B cell (primary cell): ENCODE results near the gene SERTAD2. TPM values are rescaled to one million over a fixed set of nuclear protein-coding genes. Genes with fewer than 3 reads are reported as not detected.

Experiments
- ATAC-seq: fragments of 200-7000 bp; cut with Tn5 transposase; one replicate; pipeline ENCODE4 v1.10.0; 2021; ENCODE audit warnings: low read depth, mild to moderate bottlenecking, moderate number of reproducible peaks, moderate library complexity
- CTCF ChIA-PET: fragments of 350-600 bp; sonication (Branson Sonifier 250); formaldehyde crosslinking; loops from one replicate; lab custom pipeline; 2021; ENCODE audit warnings: antibody characterized with exemption, inconsistent platforms; lab: Charles Lee
- POLR2A ChIA-PET: fragments of 350-600 bp; sonication (Branson Sonifier 250); formaldehyde crosslinking; loops from one replicate; lab custom pipeline; 2021; ENCODE audit warnings: antibody characterized with exemption; lab: Charles Lee
- DNase-seq: peaks from one replicate; pipeline ENCODE4 v3.0.0; 2013
- H2AFZ ChIP-seq: 2 replicates; pipeline ENCODE4 v1.6.1; 2012; ENCODE audit warnings: mild to moderate bottlenecking, low read depth, low read length; ENCODE audit not compliant: insufficient read depth, poor library complexity, severe bottlenecking
- H3K27ac ChIP-seq, 2 donors: 1 replicate in 1 of 2; 2 replicates in 1 of 2; pipeline ENCODE4 v1.5.1; 2012 to 2013; ENCODE audit warnings: low read length in 2 of 2, mild to moderate bottlenecking in 2 of 2, moderate library complexity in 1 of 2
- H3K27me3 ChIP-seq, 4 experiments: fragments of 200-600 bp in 1 of 4; sonication (generic) in 1 of 4; replicated peaks in 1 of 4; 1 replicate in 2 of 4; 2 replicates in 2 of 4; pipeline versions ENCODE4 v1.6.1 to v1.7.0; 2013 to 2016; ENCODE audit warnings: low read length in 3 of 4, mild to moderate bottlenecking in 2 of 4, mixed read lengths in 1 of 4, moderate library complexity in 1 of 4; ENCODE audit not compliant: insufficient read depth in 4 of 4, control insufficient read depth in 3 of 4; ENCODE audit errors: control extremely low read depth in 1 of 4
- H3K36me3 ChIP-seq, 2 experiments: replicated peaks in 1 of 2; 1 replicate in 1 of 2; 2 replicates in 1 of 2; pipeline versions ENCODE4 v1.6.1 to v1.7.1; 2013; ENCODE audit warnings: low read length in 1 of 2; ENCODE audit not compliant: insufficient read depth in 2 of 2, control insufficient read depth in 1 of 2; ENCODE audit errors: control extremely low read depth in 1 of 2, extremely low read depth in 1 of 2
- H3K4me1 ChIP-seq, 2 donors: fragments of 200-600 bp in 1 of 2; sonication (generic) in 1 of 2; 1 replicate in 1 of 2; 2 replicates in 1 of 2; pipeline versions ENCODE4 v1.5.1 to v1.6.1; 2013 to 2017; ENCODE audit warnings: low read length in 2 of 2; ENCODE audit not compliant: control insufficient read depth in 2 of 2, insufficient read depth in 2 of 2
- H3K4me2 ChIP-seq: replicated peaks from 2 replicates; pipeline ENCODE3; 2012; ENCODE audit warnings: mild to moderate bottlenecking, low read depth, low read length; ENCODE audit not compliant: poor library complexity, severe bottlenecking
- H3K4me3 ChIP-seq, 5 experiments: fragments of 200-600 bp in 1 of 5; sonication (generic) in 1 of 5; 1 replicate in 3 of 5; 2 replicates in 2 of 5; pipeline versions ENCODE4 v1.5.1 to v1.7.0; 2011 to 2016; ENCODE audit warnings: low read length in 4 of 5, mild to moderate bottlenecking in 4 of 5, low read depth in 2 of 5, control low read depth in 1 of 5, moderate library complexity in 1 of 5; ENCODE audit not compliant: insufficient read depth in 1 of 5; ENCODE audit errors: control extremely low read depth in 1 of 5, extremely low read depth in 1 of 5
- H3K79me2 ChIP-seq: fragments of 200-600 bp; sonication (generic); one replicate; pipeline ENCODE4 v1.6.0; 2016; ENCODE audit warnings: low read length; ENCODE audit not compliant: control insufficient read depth, insufficient read depth
- H3K9ac ChIP-seq: fragments of 200-600 bp; sonication (generic); 2 replicates; pipeline ENCODE4 v1.6.1; 2017; ENCODE audit warnings: mild to moderate bottlenecking, low read length, moderate library complexity
- H3K9me3 ChIP-seq, 3 donors: one replicate each; pipeline versions ENCODE4 v1.6.1 to v1.7.1; 2013; ENCODE audit warnings: low read length in 2 of 3; ENCODE audit not compliant: control insufficient read depth in 2 of 3, insufficient read depth in 1 of 3; ENCODE audit errors: control extremely low read depth in 1 of 3
- H4K20me1 ChIP-seq: 2 replicates; pipeline ENCODE4 v1.6.0; 2012; ENCODE audit warnings: mild to moderate bottlenecking, low read length; ENCODE audit not compliant: insufficient read depth, control insufficient read depth, poor library complexity, severe bottlenecking
- H3K27ac Mint-ChIP-seq: one replicate; pipeline ENCODE4 v1.8.0; 2021; ENCODE audit warnings: mixed read lengths
- H3K27me3 Mint-ChIP-seq: one replicate; pipeline ENCODE4 v1.8.0; 2021; ENCODE audit warnings: mixed read lengths
- H3K4me1 Mint-ChIP-seq: one replicate; pipeline ENCODE4 v1.8.0; 2021; ENCODE audit warnings: mixed read lengths
- H3K4me3 Mint-ChIP-seq: one replicate; pipeline ENCODE4 v1.8.0; 2021; ENCODE audit warnings: mixed read lengths
- H3K9me3 Mint-ChIP-seq: one replicate; pipeline ENCODE4 v1.8.0; 2022; ENCODE audit warnings: mixed read lengths; ENCODE audit not compliant: insufficient read depth
- CTCF ChIP-seq: fragments of 200-600 bp; IDR thresholded peaks from one replicate; pipeline ENCODE4 v1.8.0; 2022; ENCODE audit warnings: antibody characterized with exemption, mild to moderate bottlenecking
- EZH2 ChIP-seq: IDR thresholded peaks from 2 replicates; pipeline ENCODE4 v1.6.1; 2012; ENCODE audit warnings: borderline replicate concordance, low read depth, mild to moderate bottlenecking, moderate library complexity, low read length; ENCODE audit not compliant: insufficient read depth, poor library complexity, severe bottlenecking
- WGBS: methylation state at CpG from one replicate; pipeline ENCODE4 v1.1.5; 2013; ENCODE audit warnings: missing lambda C conversion rate; ENCODE audit not compliant: insufficient coverage; 5-methylcytosine and 5-hydroxymethylcytosine counted together
- intact Hi-C: fragments of 100-400 bp; cut with micrococcal nuclease; formaldehyde crosslinking; loops from one replicate; pipeline ENCODE4 v1.10.0; 2022
- polyA plus RNA-seq: library from polyadenylated mRNA; depleted of rRNA; stranded (reverse); fragments of >200 nt; gene quantifications from 2 replicates; pipeline ENCODE4 v1.2.3, GENCODE V29; 2012
- total RNA-seq, 2 donors: library from RNA; stranded (reverse); fragments of 120-200 nt in 1 of 2; gene quantifications; 1 replicate in 1 of 2; 2 replicates in 1 of 2; pipeline versions ENCODE4 v1.2.3 to v1.2.4, GENCODE V29; 2013 to 2022

SERTAD2 gene
- total and polyA plus RNA-seq, 2 donors (not counting 1 experiment from before 2014, with no cell fraction given): 49.5 to 66.8 TPM

DNA sequence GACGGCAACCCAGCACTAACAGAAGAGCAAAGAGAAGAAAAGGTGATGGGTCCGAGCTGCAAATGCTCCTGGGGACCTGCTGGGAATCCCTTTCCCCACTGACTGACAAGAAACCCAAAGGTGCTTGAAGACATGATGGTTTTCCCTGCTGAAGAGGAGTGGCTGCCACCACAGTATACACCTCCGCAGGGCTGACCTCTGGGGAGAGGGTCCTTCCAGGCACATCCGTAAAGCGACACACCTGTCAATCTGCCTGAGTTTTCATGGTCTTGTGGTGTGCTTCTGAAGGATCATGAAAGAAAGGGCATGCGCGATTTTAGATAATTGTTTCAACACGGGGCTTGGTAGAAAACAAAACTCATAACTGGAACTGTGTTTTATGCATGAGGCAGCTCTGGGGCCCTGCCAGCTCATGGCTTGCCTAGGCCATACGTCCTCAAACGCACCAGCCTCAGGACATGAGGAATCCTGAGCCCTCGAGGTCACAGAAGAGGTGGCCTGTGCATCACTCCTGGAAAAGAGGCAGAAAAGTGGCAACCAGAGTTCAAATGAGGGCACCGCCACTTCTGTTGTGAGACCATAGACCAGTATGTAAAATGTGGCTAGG lies 51.8 kb downstream of the SERTAD2 start:
- H3K27me3 Mint-ChIP-seq: no peaks in the 10 kb centered on the region
- H3K4me1 ChIP-seq: peaks cover 6 to 8% of the 10 kb centered on the region in 2 donors

More for the DNA sequence above, 51.8 kb downstream of the SERTAD2 start:
- WGBS: 86% methylated on average over 11 of the region's 12 CpGs
- TF ChIP-seq EZH2 (no peak), CTCF (no peak)
- no peaks in the 10 kb centered on the region for H3K79me2 ChIP-seq
- ChIA-PET POLR2A (no interaction called here), CTCF (interaction anchor here (1.4 to 1.5 kb wide), 2 partner anchors 19 to 335 kb away, joined by 3 read pairs; no protein-coding TSS in a partner anchor)
- H3K9me3 Mint-ChIP-seq: no peaks in the 10 kb centered on the region
- H3K27me3 ChIP-seq: no peaks in the 10 kb centered on the region
- intact Hi-C loops: no loop called here
- DNase-seq: no peak
- peaks cover 0 to 3% (median 0%) of the 10 kb centered on the region in 3 donors for H3K9me3 ChIP-seq
- H3K4me3 Mint-ChIP-seq: no peak overlapping the region
- peaks cover 10% of the 10 kb centered on the region for H3K4me1 Mint-ChIP-seq
- H3K9ac ChIP-seq: no peak overlapping the region
- no peak overlapping the region for H3K27ac Mint-ChIP-seq
- no peak for ATAC-seq
- no peaks in the 10 kb centered on the region for H3K36me3 ChIP-seq
- H2AFZ ChIP-seq: no peak overlapping the region
- H3K4me2 ChIP-seq: no peak overlapping the region
- no peaks in the 10 kb centered on the region for H4K20me1 ChIP-seq
- H3K27ac ChIP-seq: no peak overlapping the region
- no peak overlapping the region for H3K4me3 ChIP-seq
